Endothelial cell (in vitro differentiated cells): ENCODE measurements around the gene OPALIN. TPM values are rescaled to one million over a fixed set of nuclear protein-coding genes. Genes with fewer than 3 reads are reported as not detected.

Experiments
- DNase-seq: peaks from one replicate; pipeline ENCODE4 v3.0.0; 2021; ENCODE audit warnings: low spot score
- H3K27ac Mint-ChIP-seq: one replicate; pipeline ENCODE4 v1.8.0; 2021; ENCODE audit warnings: mixed read lengths, inconsistent platforms; ENCODE audit not compliant: unreplicated experiment
- H3K27me3 Mint-ChIP-seq: one replicate; pipeline ENCODE4 v1.8.0; 2021; ENCODE audit warnings: mild to moderate bottlenecking, moderate library complexity, mixed read lengths, inconsistent platforms; ENCODE audit not compliant: unreplicated experiment
- H3K36me3 Mint-ChIP-seq: one replicate; pipeline ENCODE4 v1.8.0; 2021; ENCODE audit warnings: mild to moderate bottlenecking, low read depth, mixed read lengths, inconsistent platforms; ENCODE audit not compliant: unreplicated experiment
- H3K4me1 Mint-ChIP-seq: one replicate; pipeline ENCODE4 v1.8.0; 2021; ENCODE audit warnings: mild to moderate bottlenecking, mixed read lengths, inconsistent platforms; ENCODE audit not compliant: unreplicated experiment
- H3K4me3 Mint-ChIP-seq: one replicate; pipeline ENCODE4 v1.8.0; 2021; ENCODE audit warnings: mild to moderate bottlenecking, mixed read lengths, inconsistent platforms; ENCODE audit not compliant: unreplicated experiment
- H3K9me3 Mint-ChIP-seq: one replicate; pipeline ENCODE4 v1.8.0; 2021; ENCODE audit warnings: mixed read lengths, inconsistent platforms; ENCODE audit not compliant: unreplicated experiment
- CTCF ChIP-seq: fragments of 200-600 bp; sonication (generic); IDR thresholded peaks from one replicate; pipeline ENCODE4 v1.5.0; 2021; ENCODE audit warnings: antibody characterized with exemption; ENCODE audit not compliant: unreplicated experiment
- total RNA-seq: library from RNA; stranded (reverse); fragmentation: NEBNext Ultra II Directional; extraction: Animal tissue kit (Norgen Biotek cat#: 25700); gene quantifications from one replicate; pipeline ENCODE4 v1.2.1, GENCODE V29; 2021; ENCODE audit not compliant: unreplicated experiment

Gene OPALIN
- total RNA-seq, 1 donor from 2014 or later = not detected

GRCh38 chr10:96365571-96365970, 6.8 kb upstream of the OPALIN start:
- H3K9me3 Mint-ChIP-seq = no peaks in the 10 kb centered on the region

DNA sequence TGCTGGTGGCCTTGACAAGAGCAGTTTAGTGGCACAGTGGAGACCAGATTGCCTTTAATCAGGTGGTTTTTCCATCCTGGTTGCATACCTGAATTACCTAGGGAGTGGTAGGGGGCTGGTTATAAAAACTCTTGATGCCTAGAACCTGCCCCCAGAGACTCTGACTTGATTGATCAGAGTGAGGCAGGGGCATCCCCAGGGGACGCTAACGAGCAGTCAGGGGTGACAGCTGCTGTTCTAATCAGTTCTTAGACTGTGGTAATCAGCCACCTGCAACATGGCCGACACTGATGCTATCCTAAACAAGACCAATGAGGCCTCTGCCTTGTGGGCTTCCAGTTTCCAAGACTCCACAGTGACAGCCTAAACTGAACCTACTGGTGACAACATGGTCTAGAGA, 2.0 kb upstream of the OPALIN start:
- DNase-seq = no peak
- Mint-ChIP-seq H3K9me3 (no peaks in the 10 kb centered on the region), H3K27me3 (peaks cover 4% of the 10 kb centered on the region), H3K4me3 (no peak overlapping the region), H3K36me3 (no peaks in the 10 kb centered on the region), H3K4me1 (no peaks in the 10 kb centered on the region), H3K27ac (no peak overlapping the region)
- TF ChIP-seq CTCF = no peak

More at GRCh38 chr10:96365571-96365970, 6.8 kb upstream of the OPALIN start:
- H3K4me1 Mint-ChIP-seq = no peaks in the 10 kb centered on the region
- no peaks in the 10 kb centered on the region for H3K27me3 Mint-ChIP-seq
- TF ChIP-seq CTCF = no peak
- H3K27ac Mint-ChIP-seq = no peak overlapping the region
- DNase-seq = no peak
- H3K36me3 Mint-ChIP-seq = no peaks in the 10 kb centered on the region
- no peak overlapping the region for H3K4me3 Mint-ChIP-seq

GRCh38 chr10:96360331-96360730, 1.5 kb upstream of the OPALIN start:
- Mint-ChIP-seq H3K36me3 (no peaks in the 10 kb centered on the region), H3K27me3 (peaks cover 4% of the 10 kb centered on the region), H3K4me3 (no peak overlapping the region), H3K4me1 (no peaks in the 10 kb centered on the region), H3K9me3 (no peaks in the 10 kb centered on the region), H3K27ac (no peak overlapping the region)
- TF ChIP-seq CTCF = no peak
- no peak for DNase-seq

GRCh38 chr10:96359616-96360015, 814 bp upstream of the OPALIN start:
- Mint-ChIP-seq H3K27me3 (peaks cover 4% of the 10 kb centered on the region), H3K9me3 (no peaks in the 10 kb centered on the region), H3K36me3 (no peaks in the 10 kb centered on the region), H3K4me3 (no peak overlapping the region), H3K27ac (no peak overlapping the region), H3K4me1 (no peaks in the 10 kb centered on the region)
- no peak for DNase-seq
- TF ChIP-seq CTCF = no peak

DNA sequence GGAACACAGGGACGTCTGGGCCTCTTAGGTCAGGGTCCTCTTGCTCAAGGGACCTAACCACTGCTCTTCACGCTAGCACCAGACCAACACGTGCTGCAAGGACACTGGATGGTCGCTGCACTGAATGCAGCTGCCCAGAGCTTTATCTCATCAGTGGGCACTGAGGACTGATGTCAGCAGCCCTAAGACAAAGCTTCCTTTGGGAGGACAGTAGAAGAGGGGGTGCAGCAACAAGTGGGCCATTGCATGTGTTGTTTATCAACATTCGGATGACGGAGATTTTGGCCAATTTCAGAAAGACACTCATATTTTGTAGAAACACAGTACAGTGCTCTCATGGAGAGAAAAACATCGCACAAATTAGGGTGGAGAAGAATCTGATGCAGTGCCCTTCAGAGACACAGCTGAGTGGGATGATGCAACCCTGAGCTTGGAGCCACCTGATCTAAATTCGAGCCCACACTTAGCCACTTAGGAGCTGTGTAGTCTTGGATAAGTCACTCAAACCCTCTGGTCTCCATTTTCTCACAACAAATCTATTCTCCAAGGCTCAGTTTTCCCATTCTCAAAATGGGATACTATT, 1.7 kb downstream of the OPALIN start:
- peaks cover 4% of the 10 kb centered on the region for H3K27me3 Mint-ChIP-seq
- H3K4me1 Mint-ChIP-seq = peaks cover 6% of the 10 kb centered on the region
- H3K9me3 Mint-ChIP-seq = no peaks in the 10 kb centered on the region
- H3K36me3 Mint-ChIP-seq = no peaks in the 10 kb centered on the region
- TF ChIP-seq CTCF = no peak
- H3K4me3 Mint-ChIP-seq = no peak overlapping the region
- H3K27ac Mint-ChIP-seq = no peak overlapping the region
- DNase-seq = no peak
